ENCODE measurements around the gene RTN3. TPM values are rescaled to one million over a fixed set of nuclear protein-coding genes. Genes with fewer than 3 reads are reported as not detected.

Gene RTN3
- total and polyA plus RNA-seq, 2 donors (not counting 1 experiment from before 2014, with no cell fraction given): 10.1 to 24.9 TPM

DNA sequence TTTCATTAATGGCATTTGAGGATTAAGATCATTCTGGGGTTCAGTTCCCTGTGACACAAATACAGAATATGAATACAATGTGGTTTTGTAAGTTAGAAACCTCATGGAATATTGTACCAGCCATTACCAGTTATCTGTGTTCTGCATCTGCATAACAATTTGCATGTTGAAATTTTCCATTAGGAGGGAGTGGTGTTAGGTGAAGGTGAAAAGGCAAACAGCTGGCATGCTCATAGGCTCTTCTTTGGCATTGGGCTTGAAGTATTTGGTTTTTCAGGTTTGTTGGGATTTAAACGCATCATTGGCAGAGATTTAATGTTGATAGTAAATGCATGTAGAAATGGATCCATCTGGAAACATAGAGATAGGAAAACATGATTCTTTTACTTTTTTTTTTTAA, 18.6 kb downstream of the RTN3 start:
- Mint-ChIP-seq H3K27me3 (no peaks in the 10 kb centered on the region), H3K4me3 (no peak overlapping the region), H3K27ac (no peak overlapping the region), H3K9me3 (ENCODE audit: insufficient read depth) (no peaks in the 10 kb centered on the region), H3K4me1 (peaks cover 16% of the 10 kb centered on the region)
- ATAC-seq (ENCODE audit: low read depth) (no peak), DNase-seq (no peak)
- Histone ChIP-seq H3K79me2 (ENCODE audit: control insufficient read depth, insufficient read depth, low read length) (peaks cover 11% of the 10 kb centered on the region), H3K36me3 (replicated peaks in 1 of 2; ENCODE audit: control extremely low read depth in 1 of 2, control insufficient read depth in 1 of 2, extremely low read depth in 1 of 2, insufficient read depth in 2 of 2, low read length in 1 of 2) (peaks cover 0 to 1% of the 10 kb centered on the region in 2 experiments), H3K4me1 (ENCODE audit: control insufficient read depth in 2 of 2, insufficient read depth in 2 of 2, low read length in 2 of 2) (no peaks in the 10 kb centered on the region), H3K27me3 (replicated peaks in 1 of 4; ENCODE audit: control extremely low read depth in 1 of 4, control insufficient read depth in 3 of 4, insufficient read depth in 4 of 4, low read length in 3 of 4) (no peaks in the 10 kb centered on the region), H3K27ac (ENCODE audit: low read length in 2 of 2) (no peak overlapping the region), H4K20me1 (ENCODE audit: control insufficient read depth, insufficient read depth, low read length, poor library complexity, severe bottlenecking) (no peaks in the 10 kb centered on the region), H3K4me2 (replicated peaks; ENCODE audit: low read depth, low read length, poor library complexity, severe bottlenecking) (no peak overlapping the region), H3K9ac (ENCODE audit: low read length) (no peak overlapping the region), H3K4me3 (ENCODE audit: control extremely low read depth in 1 of 5, extremely low read depth in 1 of 5, insufficient read depth in 1 of 5, low read depth in 2 of 5, low read length in 4 of 5) (no peak overlapping the region), H2AFZ (ENCODE audit: insufficient read depth, low read depth, low read length, poor library complexity, severe bottlenecking) (no peak overlapping the region), H3K9me3 (ENCODE audit: control extremely low read depth in 1 of 3, control insufficient read depth in 2 of 3, insufficient read depth in 1 of 3, low read length in 2 of 3) (no peaks in the 10 kb centered on the region)
- CTCF ChIA-PET: interaction anchor here (0.9 to 1.3 kb wide), 2 partner anchors 26 to 38 kb away, joined by 4 to 6 read pairs; no protein-coding TSS in a partner anchor
- WGBS (ENCODE audit: insufficient coverage): no CpG with 5 or more reads among the region's 1 CpG
- no peak for TF ChIP-seq EZH2 (IDR thresholded peaks at IDR 0.05; ENCODE audit: borderline replicate concordance, insufficient read depth, low read depth, low read length, poor library complexity, severe bottlenecking)
- TF ChIP-seq, protein P1, sequence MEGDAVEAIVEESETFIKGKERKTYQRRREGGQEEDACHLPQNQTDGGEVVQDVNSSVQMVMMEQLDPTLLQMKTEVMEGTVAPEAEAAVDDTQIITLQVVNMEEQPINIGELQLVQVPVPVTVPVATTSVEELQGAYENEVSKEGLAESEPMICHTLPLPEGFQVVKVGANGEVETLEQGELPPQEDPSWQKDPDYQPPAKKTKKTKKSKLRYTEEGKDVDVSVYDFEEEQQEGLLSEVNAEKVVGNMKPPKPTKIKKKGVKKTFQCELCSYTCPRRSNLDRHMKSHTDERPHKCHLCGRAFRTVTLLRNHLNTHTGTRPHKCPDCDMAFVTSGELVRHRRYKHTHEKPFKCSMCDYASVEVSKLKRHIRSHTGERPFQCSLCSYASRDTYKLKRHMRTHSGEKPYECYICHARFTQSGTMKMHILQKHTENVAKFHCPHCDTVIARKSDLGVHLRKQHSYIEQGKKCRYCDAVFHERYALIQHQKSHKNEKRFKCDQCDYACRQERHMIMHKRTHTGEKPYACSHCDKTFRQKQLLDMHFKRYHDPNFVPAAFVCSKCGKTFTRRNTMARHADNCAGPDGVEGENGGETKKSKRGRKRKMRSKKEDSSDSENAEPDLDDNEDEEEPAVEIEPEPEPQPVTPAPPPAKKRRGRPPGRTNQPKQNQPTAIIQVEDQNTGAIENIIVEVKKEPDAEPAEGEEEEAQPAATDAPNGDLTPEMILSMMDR (IDR thresholded peaks at IDR 0.05): no peak
- intact Hi-C loops (cut with micrococcal nuclease): no loop called here
- POLR2A ChIA-PET: no interaction called here

DNA sequence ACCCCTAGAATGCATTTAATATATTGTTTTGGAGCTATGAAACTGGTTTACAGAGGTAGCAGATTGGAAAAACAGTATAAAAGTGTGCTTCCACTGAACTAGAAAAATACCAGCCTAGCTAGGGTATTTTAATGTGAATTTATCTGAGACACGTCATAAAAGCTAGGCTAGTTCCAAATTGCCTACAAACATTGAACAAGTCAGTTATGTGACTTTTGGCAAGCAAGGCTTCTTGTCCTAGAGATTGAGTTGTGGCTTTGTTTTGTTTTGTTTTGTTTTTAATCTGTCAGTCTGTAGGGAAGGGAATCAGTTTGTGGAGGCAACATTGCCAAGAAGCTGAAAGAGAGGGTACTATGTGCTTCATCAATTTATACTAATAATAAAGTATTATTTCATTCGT, 24.2 kb downstream of the RTN3 start:
- H3K4me2 ChIP-seq (replicated peaks; ENCODE audit: low read depth, low read length, poor library complexity, severe bottlenecking): no peak overlapping the region
- POLR2A ChIA-PET: no interaction called here
- CTCF ChIA-PET: interaction anchor here (0.8 to 1.3 kb wide), 3 partner anchors 11 to 33 kb away, joined by 3 to 6 read pairs (median 4); no protein-coding TSS in a partner anchor

More for the DNA sequence above, 24.2 kb downstream of the RTN3 start:
- no peak overlapping the region for H3K4me3 Mint-ChIP-seq
- H3K27me3 Mint-ChIP-seq: no peaks in the 10 kb centered on the region
- H3K4me3 ChIP-seq (ENCODE audit: control extremely low read depth in 1 of 5, extremely low read depth in 1 of 5, insufficient read depth in 1 of 5, low read depth in 2 of 5, low read length in 4 of 5): no peak overlapping the region
- no peak for ATAC-seq (ENCODE audit: low read depth)
- no peaks in the 10 kb centered on the region for H3K9me3 Mint-ChIP-seq (ENCODE audit: insufficient read depth)
- H3K27ac Mint-ChIP-seq: no peak overlapping the region
- H3K27ac ChIP-seq (ENCODE audit: low read length in 2 of 2): no peak overlapping the region
- intact Hi-C loops (cut with micrococcal nuclease): no loop called here
- TF ChIP-seq, protein P1 (IDR thresholded peaks at IDR 0.05): no peak
- TF ChIP-seq EZH2 (IDR thresholded peaks at IDR 0.05; ENCODE audit: borderline replicate concordance, insufficient read depth, low read depth, low read length, poor library complexity, severe bottlenecking): no peak
- H3K27me3 ChIP-seq (replicated peaks in 1 of 4; ENCODE audit: control extremely low read depth in 1 of 4, control insufficient read depth in 3 of 4, insufficient read depth in 4 of 4, low read length in 3 of 4): no peaks in the 10 kb centered on the region
- H3K4me1 ChIP-seq (ENCODE audit: control insufficient read depth in 2 of 2, insufficient read depth in 2 of 2, low read length in 2 of 2): no peaks in the 10 kb centered on the region
- H3K9ac ChIP-seq (ENCODE audit: low read length): no peak overlapping the region
- no peaks in the 10 kb centered on the region for H3K36me3 ChIP-seq (replicated peaks in 1 of 2; ENCODE audit: control extremely low read depth in 1 of 2, control insufficient read depth in 1 of 2, extremely low read depth in 1 of 2, insufficient read depth in 2 of 2, low read length in 1 of 2)
- H3K79me2 ChIP-seq (ENCODE audit: control insufficient read depth, insufficient read depth, low read length): peaks cover 10% of the 10 kb centered on the region
- no peak overlapping the region for H2AFZ ChIP-seq (ENCODE audit: insufficient read depth, low read depth, low read length, poor library complexity, severe bottlenecking)
- H3K4me1 Mint-ChIP-seq: peaks cover 8% of the 10 kb centered on the region
- peaks cover 5% of the 10 kb centered on the region for H4K20me1 ChIP-seq (ENCODE audit: control insufficient read depth, insufficient read depth, low read length, poor library complexity, severe bottlenecking)
- DNase-seq: no peak
- H3K9me3 ChIP-seq (ENCODE audit: control extremely low read depth in 1 of 3, control insufficient read depth in 2 of 3, insufficient read depth in 1 of 3, low read length in 2 of 3): no peaks in the 10 kb centered on the region
- WGBS (ENCODE audit: insufficient coverage): no CpG with 5 or more reads among the region's 2 CpGs

All from B cell (primary cell).